ENCODE data around the gene FAM163B.

FAM163B gene

GRCh38 chr9:133609311-133610098 lies at the start of gene FAM163B:
TSS of gene FAM163B (minus strand) at chr9:133609389. CDS start at chr9:133580223, 29,166 bp downstream.
- no peak for DNase-seq

DNA sequence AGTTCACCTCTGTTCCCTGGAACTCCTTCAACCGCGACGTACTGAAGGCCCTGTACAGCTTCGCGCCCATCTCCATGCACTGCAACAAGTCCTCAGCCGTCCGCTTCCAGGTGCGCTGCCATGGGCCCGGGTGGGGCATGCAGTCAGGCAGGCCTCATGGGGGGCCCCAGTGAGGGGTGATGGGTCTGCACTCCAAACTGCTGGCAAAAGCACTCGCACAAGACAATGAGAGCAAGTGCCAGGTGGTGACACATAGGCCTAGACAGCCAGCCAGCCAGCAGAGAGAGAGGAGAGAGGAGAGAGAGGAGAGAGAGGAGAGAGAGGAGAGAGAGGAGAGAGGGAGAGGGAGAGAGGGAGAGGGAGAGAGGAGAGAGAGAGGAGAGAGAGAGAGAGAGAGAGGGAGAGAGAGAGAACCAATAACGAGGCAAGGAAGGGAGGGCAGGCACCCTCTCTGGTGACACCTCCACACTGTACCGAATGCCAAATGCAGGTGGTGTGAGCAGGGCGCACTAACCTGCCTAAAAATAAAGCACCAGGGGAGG lies 48.0 kb upstream of the FAM163B start:
- DNase-seq = no peak

GRCh38 chr9:133656211-133657119 lies 47.3 kb upstream of the FAM163B start:
- DNase-seq = no peak

GRCh38 chr9:133655701-133656100 lies 46.5 kb upstream of the FAM163B start:
- DNase-seq = no peak

GRCh38 chr9:133654736-133655657 lies 45.8 kb upstream of the FAM163B start:
- DNase-seq = no peak

DNA sequence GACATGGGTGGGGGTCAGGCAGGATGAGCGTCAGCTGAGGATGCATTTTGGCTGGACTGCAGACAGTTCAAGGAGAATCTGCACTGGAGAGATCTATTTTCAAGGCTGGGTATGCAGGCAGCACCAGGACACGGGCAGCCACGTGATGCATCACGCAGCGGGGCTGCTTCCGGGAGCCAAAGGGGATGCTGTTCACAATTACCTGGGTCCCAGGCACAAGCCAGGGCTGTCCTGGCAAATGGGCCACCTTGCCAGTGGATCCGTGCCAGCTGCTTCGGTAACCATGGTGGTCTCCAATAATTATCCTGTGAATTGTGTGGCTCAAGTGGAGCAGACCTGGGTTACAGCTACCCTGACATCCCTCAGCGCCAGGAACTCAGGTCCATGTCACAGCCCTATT lies 44.4 kb upstream of the FAM163B start:
- no peak for DNase-seq

GRCh38 chr9:133650026-133650425 lies 40.8 kb upstream of the FAM163B start:
- no peak for DNase-seq

DNA sequence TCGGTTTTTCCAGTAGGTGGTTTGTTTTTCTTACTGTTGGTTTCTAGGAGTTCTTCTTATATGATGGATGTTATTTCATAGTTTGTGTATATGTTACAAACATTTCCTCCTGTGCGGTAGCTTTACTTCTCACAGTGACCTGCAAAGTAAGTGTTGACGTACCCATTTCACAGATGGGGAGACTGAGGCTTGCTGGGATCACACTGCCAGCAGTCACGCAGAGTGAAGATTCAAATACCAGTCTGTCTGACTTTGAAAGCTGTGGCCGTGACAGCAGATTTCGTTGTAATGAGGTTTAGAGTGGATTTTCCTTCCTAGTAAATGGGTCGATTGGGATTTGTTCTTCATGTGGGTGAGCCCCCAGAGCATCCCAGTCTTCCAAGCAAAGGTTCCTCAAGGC lies 40.0 kb upstream of the FAM163B start:
- no peak for DNase-seq

- no peak for DNase-seq
These were observed 38.7 kb upstream of the FAM163B start for GRCh38 chr9:133647765-133648469.

DNA sequence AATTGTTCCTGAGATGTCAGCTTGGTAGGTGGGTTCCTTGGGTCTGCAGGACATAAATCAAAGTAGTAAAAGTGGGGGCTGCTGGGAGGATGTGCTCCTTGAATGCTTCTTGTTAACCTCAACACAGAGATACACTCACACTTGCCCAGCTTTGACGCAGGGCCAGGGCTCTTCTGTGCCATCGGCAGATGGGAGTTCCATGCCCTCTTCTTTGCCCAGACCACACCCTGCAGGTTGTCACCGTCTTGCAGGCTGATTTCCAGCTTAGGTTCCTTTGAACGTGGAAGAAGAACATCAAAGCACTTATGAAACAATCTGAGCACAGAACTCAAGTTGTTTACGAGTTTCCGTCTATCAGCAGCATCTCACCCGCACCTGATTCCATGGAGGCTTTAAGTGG lies 38.0 kb upstream of the FAM163B start:
- DNase-seq = no peak

DNA sequence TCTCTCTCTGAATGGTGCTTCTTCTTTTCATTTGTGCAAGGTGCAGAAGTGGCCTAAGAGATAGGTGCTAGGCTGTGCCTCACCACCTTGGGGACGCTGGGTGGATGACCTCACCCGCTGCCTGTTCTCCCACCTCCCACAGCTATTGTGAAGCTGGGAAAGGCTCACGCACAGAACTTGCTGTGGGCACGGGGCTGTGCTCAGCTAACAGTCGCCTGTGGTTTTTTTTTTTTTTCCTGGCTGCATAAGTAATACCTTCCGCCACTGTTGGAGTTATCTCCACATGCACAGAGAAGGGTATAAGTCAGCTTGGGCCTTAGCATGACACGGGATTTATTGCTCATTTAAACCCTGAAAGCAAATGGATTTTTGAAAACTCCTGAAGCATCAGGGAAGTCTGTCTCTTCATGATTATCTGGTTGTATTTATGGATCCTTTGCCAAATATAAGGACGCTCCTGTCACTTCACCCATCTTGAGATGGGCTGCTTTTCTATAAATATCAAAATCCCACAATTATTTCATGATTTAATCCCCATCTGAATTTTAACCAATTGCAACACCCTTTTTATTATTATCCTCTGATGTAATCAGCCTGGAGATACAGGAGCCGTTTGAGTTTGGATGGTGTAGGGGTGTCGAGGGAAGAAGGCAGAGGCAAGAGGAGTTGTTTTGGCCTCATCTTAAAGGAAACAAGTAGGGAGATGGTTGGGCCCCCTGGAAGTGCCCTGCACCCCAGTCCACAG lies 36.0 kb upstream of the FAM163B start:
- no peak for DNase-seq

DNA sequence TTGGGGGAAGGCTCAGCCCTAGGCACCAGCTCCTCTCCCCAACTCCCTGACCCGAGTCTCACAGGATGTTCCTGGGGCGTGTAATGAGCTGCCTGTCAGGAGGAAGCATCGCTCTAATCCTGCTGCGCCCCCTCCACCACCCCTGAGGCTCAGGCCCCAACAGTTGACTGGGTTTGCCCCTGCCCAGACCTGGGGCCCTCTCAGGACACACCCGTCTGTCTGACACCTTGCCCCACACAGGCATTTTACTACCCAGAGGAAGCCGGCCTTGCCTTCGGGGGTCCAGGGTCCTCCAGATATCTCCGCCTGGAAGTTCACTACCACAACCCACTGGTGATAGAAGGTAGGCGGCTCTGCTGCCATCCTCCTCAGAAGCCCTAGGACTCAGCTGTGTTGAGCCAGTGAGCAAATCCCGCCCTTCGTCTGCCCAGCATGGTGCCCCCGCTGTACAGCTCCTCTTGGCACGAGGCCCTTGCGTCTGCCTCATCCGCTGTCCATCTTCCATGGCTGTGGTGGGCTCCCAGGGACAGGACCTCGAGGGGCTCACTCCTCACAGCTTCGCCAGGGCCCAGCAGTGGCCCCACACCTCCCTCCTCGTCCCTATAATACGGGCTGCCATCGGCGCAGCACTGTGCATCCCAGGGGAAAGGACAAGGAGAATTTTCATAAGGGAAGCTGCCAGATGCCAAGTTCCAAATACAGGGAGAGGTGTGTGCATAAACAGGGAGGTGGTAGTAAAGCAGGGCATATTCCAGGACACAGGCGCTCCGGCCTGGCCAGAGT lies 35.0 kb upstream of the FAM163B start:
- no peak for DNase-seq

DNA sequence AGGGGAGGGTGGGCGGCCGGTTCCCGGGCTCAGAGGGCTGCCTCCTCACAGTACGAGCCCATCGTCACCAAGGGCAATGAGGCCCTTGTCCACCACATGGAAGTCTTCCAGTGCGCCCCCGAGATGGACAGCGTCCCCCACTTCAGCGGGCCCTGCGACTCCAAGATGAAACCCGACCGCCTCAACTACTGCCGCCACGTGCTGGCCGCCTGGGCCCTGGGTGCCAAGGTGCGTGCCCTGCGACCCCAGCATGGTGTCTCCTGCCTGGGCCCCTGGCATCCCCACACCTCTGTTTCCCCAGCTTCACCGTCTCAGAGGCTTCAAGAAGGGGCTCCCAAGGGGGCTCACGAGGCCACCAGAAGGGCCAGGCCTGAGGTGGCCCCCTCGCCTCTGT lies 34.2 kb upstream of the FAM163B start:
- DNase-seq = no peak

GRCh38 chr9:133642708-133643361 lies 33.6 kb upstream of the FAM163B start:
- DNase-seq = no peak

DNA sequence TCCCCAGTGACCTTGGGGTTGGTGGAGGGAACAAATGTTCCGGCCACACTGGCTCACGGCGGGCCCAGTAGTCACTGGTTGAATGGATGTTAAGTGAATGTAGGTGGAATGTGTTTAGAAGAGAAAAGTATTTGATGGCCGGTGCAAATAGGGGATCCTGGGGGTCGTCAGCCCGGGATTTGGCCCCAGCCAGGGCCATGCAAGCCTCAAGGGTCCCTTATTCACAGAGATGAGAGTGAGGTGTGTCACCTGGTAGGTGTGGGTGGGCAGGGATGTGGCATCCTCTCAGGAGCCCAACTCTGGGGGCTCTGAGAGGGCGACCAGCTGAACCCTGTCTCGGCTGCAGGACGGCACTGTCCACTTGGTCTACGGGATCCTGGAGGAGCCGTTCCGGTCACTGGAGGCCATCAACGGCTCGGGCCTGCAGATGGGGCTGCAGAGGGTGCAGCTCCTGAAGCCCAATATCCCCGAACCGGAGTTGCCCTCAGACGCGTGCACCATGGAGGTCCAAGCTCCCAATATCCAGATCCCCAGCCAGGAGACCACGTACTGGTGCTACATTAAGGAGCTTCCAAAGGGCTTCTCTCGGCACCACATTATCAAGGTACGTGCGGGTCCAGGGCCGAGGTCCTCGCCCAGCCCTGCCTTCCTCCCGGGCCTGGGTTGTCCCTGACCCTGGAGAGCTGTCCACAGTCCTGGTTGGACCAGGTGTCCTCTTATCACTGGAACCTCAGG lies 32.8 kb upstream of the FAM163B start:
- no peak for DNase-seq

DNA sequence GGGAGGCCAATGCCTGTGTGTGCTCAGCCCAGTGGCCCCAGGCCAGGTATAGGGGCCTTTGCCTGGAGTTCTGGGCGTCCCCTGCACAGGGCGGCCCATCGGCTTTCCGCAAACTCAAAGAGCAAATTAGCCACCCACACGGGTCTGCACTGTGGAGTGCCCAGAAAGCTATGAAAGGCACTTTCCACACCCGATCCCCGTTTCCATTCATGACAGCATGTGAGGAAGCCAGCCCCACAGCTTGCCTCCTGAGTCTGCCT lies 32.1 kb upstream of the FAM163B start:
- DNase-seq = no peak

DNA sequence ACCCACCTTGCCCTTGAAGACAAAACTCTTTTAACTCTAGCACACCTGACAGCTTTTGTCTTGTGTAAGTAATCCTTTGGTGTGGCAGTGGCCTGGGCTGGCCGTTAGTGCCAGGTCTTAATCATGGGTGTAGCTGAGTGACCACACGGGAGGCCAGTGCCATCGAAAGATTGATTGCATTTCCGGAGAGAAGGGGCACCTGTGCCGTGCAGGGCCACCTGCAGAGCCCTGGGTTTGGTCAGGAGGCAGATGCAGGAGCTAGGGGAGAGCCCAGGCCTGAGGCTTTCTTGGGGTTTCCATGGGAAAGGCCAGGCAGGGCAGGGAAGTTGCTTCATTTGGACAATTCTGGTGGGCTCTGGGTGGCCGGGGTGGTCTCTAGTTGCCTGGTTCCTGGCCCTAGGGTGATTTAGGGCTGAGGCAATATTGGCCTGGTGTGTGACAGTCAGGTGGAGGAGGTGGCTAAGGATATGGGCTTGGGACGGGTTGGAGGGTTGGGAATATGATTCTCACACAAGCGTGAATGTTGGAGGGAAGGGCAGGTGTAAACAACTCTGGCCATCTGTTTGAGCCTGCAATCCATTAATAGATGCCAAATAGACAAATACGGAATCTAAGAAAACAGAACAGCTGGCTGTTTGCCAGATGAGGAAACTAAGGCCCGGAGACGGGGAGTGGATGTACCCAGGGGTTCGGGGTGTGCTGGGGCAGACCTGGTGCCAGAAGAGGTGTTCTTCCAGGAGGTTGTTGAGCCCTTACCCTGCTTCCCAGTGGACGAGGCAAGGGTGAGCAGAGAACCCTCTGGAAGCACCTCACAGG lies 31.6 kb upstream of the FAM163B start:
- no peak for DNase-seq

- no peak for DNase-seq
These were observed 31.0 kb upstream of the FAM163B start for GRCh38 chr9:133640160-133640559.

GRCh38 chr9:133639613-133640012 lies 30.4 kb upstream of the FAM163B start:
- DNase-seq = no peak

All from NCI-H524 treated with DMSO at 0.1 percent for 48 hours (cell line).